ENCODE results near the gene ATP6AP1.

The ATP6AP1 gene

GRCh38 chrX:154380787-154381186 lies 47.7 kb upstream of the ATP6AP1 start:
- Histone ChIP-seq H3K79me2 (no peaks in the 10 kb centered on the region), H3K9ac (no peak overlapping the region), H3K9me3 (ENCODE audit: control insufficient read depth, low read length) (no peaks in the 10 kb centered on the region), H3K4me2 (ENCODE audit: low read length) (no peak overlapping the region), H3K36me3 (ENCODE audit: control insufficient read depth, insufficient read depth, low read length) (no peaks in the 10 kb centered on the region), H3K27ac (no peak overlapping the region), H2AFZ (no peak overlapping the region), H3K4me1 (no peaks in the 10 kb centered on the region), H3K4me3 (ENCODE audit: low read depth, low read length) (no peak overlapping the region), H3K27me3 (ENCODE audit: control insufficient read depth, insufficient read depth, low read length) (no peaks in the 10 kb centered on the region)
- no peak for TF ChIP-seq CTCF (IDR thresholded peaks at IDR 0.05)

- H3K4me3 ChIP-seq (ENCODE audit: low read depth, low read length): no peak overlapping the region
- no peaks in the 10 kb centered on the region for H3K9me3 ChIP-seq (ENCODE audit: control insufficient read depth, low read length)
- H3K9ac ChIP-seq: no peak overlapping the region
- no peak overlapping the region for H3K4me2 ChIP-seq (ENCODE audit: low read length)
- no peak overlapping the region for H3K27ac ChIP-seq
- TF ChIP-seq CTCF (IDR thresholded peaks at IDR 0.05): no peak
- no peaks in the 10 kb centered on the region for H3K4me1 ChIP-seq
- no peaks in the 10 kb centered on the region for H3K36me3 ChIP-seq (ENCODE audit: control insufficient read depth, insufficient read depth, low read length)
- H3K79me2 ChIP-seq: no peaks in the 10 kb centered on the region
- H2AFZ ChIP-seq: no peak overlapping the region
- no peaks in the 10 kb centered on the region for H3K27me3 ChIP-seq (ENCODE audit: control insufficient read depth, insufficient read depth, low read length)
Observed at GRCh38 chrX:154381271-154381670, 47.2 kb upstream of the ATP6AP1 start.

- no peak for TF ChIP-seq CTCF (IDR thresholded peaks at IDR 0.05)
- Histone ChIP-seq H3K4me1 (no peaks in the 10 kb centered on the region), H3K9me3 (ENCODE audit: control insufficient read depth, low read length) (no peaks in the 10 kb centered on the region), H3K4me3 (ENCODE audit: low read depth, low read length) (no peak overlapping the region), H3K4me2 (ENCODE audit: low read length) (no peak overlapping the region), H3K27me3 (ENCODE audit: control insufficient read depth, insufficient read depth, low read length) (no peaks in the 10 kb centered on the region), H3K27ac (no peak overlapping the region), H3K36me3 (ENCODE audit: control insufficient read depth, insufficient read depth, low read length) (no peaks in the 10 kb centered on the region), H2AFZ (no peak overlapping the region), H3K9ac (no peak overlapping the region), H3K79me2 (no peaks in the 10 kb centered on the region)
Observed at GRCh38 chrX:154382483-154383069, 45.9 kb upstream of the ATP6AP1 start.

GRCh38 chrX:154383359-154384283 lies 44.9 kb upstream of the ATP6AP1 start:
- Histone ChIP-seq H2AFZ (no peak overlapping the region), H3K4me1 (no peaks in the 10 kb centered on the region), H3K79me2 (no peaks in the 10 kb centered on the region), H3K27me3 (ENCODE audit: control insufficient read depth, insufficient read depth, low read length) (no peaks in the 10 kb centered on the region), H3K4me3 (ENCODE audit: low read depth, low read length) (no peak overlapping the region), H3K4me2 (ENCODE audit: low read length) (no peak overlapping the region), H3K9me3 (ENCODE audit: control insufficient read depth, low read length) (no peaks in the 10 kb centered on the region), H3K36me3 (ENCODE audit: control insufficient read depth, insufficient read depth, low read length) (no peaks in the 10 kb centered on the region), H3K27ac (no peak overlapping the region), H3K9ac (no peak overlapping the region)
- no peak for TF ChIP-seq CTCF (IDR thresholded peaks at IDR 0.05)
